WTC11 (cell line): Measurements from ENCODE around the gene LRRC58. TPM values are rescaled to one million over a fixed set of nuclear protein-coding genes. Genes with fewer than 3 reads are reported as not detected.

Experiments
- ATAC-seq: fragments of 200-7000 bp; cut with Tn5 transposase; 2 replicates; pipeline ENCODE4 v1.10.0; 2021; ENCODE audit warnings: mild to moderate bottlenecking, moderate library complexity
- CTCF ChIA-PET: fragments of 300-600 bp; sonication (Branson Sonifier 250); formaldehyde crosslinking; loops from one replicate; lab custom pipeline; 2021; ENCODE audit warnings: antibody characterized with exemption; lab: Charles Lee
- POLR2A ChIA-PET: fragments of 350-600 bp; sonication (Branson Sonifier 250); formaldehyde crosslinking; loops from one replicate; lab custom pipeline; 2021; ENCODE audit warnings: antibody characterized with exemption; lab: Charles Lee
- DNase-seq: peaks from one replicate; pipeline ENCODE4 v3.0.0; 2021; ENCODE audit warnings: low spot score
- H3K27ac Mint-ChIP-seq: 2 replicates; pipeline ENCODE4 v1.8.0; 2021; ENCODE audit warnings: mixed read lengths
- H3K27me3 Mint-ChIP-seq: 2 replicates; pipeline ENCODE4 v1.8.0; 2021; ENCODE audit warnings: low read depth, mild to moderate bottlenecking, moderate library complexity, mixed read lengths
- H3K36me3 Mint-ChIP-seq: 2 replicates; pipeline ENCODE4 v1.8.0; 2021; ENCODE audit warnings: mixed read lengths
- H3K4me1 Mint-ChIP-seq: 2 replicates; pipeline ENCODE4 v1.8.0; 2022; ENCODE audit warnings: mixed read lengths
- H3K4me3 Mint-ChIP-seq: 2 replicates; pipeline ENCODE4 v1.8.0; 2021; ENCODE audit warnings: mild to moderate bottlenecking, moderate library complexity, mixed read lengths
- H3K9me3 Mint-ChIP-seq: 2 replicates; pipeline ENCODE4 v1.8.0; 2021; ENCODE audit warnings: mixed read lengths
- CDX4 ChIP-seq: fragments of 250-450 bp; sonication (Bioruptor Pico); IDR thresholded peaks from 2 replicates; pipeline ENCODE4 v1.9.0; 2021; ENCODE audit warnings: moderate library complexity, mild to moderate bottlenecking, inconsistent platforms, borderline replicate concordance
- CREM ChIP-seq: sonication (generic); formaldehyde crosslinking; IDR thresholded peaks from 2 replicates; pipeline ENCODE4 v1.8.1; 2022; ENCODE audit warnings: mild to moderate bottlenecking, missing genetic modification reagents, moderate library complexity
- E2F5 ChIP-seq: sonication (generic); formaldehyde crosslinking; IDR thresholded peaks from 2 replicates; pipeline ENCODE4 v1.8.1; 2022; ENCODE audit warnings: mild to moderate bottlenecking, moderate library complexity, missing genetic modification reagents
- ERG ChIP-seq: fragments of 250-450 bp; sonication (Bioruptor Pico); IDR thresholded peaks from 2 replicates; pipeline ENCODE4 v1.8.0; 2021; ENCODE audit warnings: mild to moderate bottlenecking
- FOXP1 ChIP-seq: sonication (generic); formaldehyde crosslinking; IDR thresholded peaks from 2 replicates; pipeline ENCODE4 v1.8.0; 2022; ENCODE audit warnings: missing genetic modification reagents, mild to moderate bottlenecking, moderate library complexity, borderline replicate concordance
- GRHL2 ChIP-seq: fragments of 250-450 bp; sonication (Bioruptor Pico); IDR thresholded peaks from 2 replicates; pipeline ENCODE4 v1.8.0; 2022; ENCODE audit warnings: mild to moderate bottlenecking, moderate library complexity; ENCODE audit not compliant: insufficient replicate concordance, severe bottlenecking
- HMGA2 ChIP-seq: fragments of 250-450 bp; sonication (Bioruptor Pico); IDR thresholded peaks from 2 replicates; pipeline ENCODE4 v1.4.0; 2021; ENCODE audit warnings: mild to moderate bottlenecking, moderate library complexity
- IRF1 ChIP-seq: sonication (generic); formaldehyde crosslinking; IDR thresholded peaks from 2 replicates; pipeline ENCODE4 v1.8.0; 2023; ENCODE audit warnings: missing genetic modification reagents
- KAT7 ChIP-seq: sonication (generic); formaldehyde crosslinking; IDR thresholded peaks from 2 replicates; pipeline ENCODE4 v1.8.1; 2023; ENCODE audit warnings: missing genetic modification reagents, mild to moderate bottlenecking, borderline replicate concordance
- MYBL2 ChIP-seq: sonication (generic); formaldehyde crosslinking; IDR thresholded peaks from 2 replicates; pipeline ENCODE4 v1.8.1; 2023; ENCODE audit warnings: mild to moderate bottlenecking, moderate library complexity, missing genetic modification reagents
- NFYB ChIP-seq: sonication (generic); formaldehyde crosslinking; conservative IDR thresholded peaks from 2 replicates; pipeline ENCODE4 v1.8.0; 2022; ENCODE audit warnings: low read depth, missing genetic modification reagents
- NR1H2 ChIP-seq: sonication (generic); formaldehyde crosslinking; IDR thresholded peaks from 2 replicates; pipeline ENCODE4 v1.9.0; 2021; ENCODE audit warnings: mild to moderate bottlenecking, moderate library complexity, missing genetic modification reagents
- PRRX2 ChIP-seq: fragments of 250-450 bp; sonication (Bioruptor Pico); IDR thresholded peaks from 2 replicates; pipeline ENCODE4 v1.8.0; 2021; ENCODE audit warnings: mild to moderate bottlenecking
- RELA ChIP-seq: sonication (generic); formaldehyde crosslinking; IDR thresholded peaks from 2 replicates; pipeline ENCODE4 v1.8.1; 2022; ENCODE audit warnings: missing genetic modification reagents, mild to moderate bottlenecking, borderline replicate concordance
- SMAD4 ChIP-seq: sonication (generic); formaldehyde crosslinking; IDR thresholded peaks from 2 replicates; pipeline ENCODE4 v1.8.0; 2022; ENCODE audit warnings: mild to moderate bottlenecking, missing genetic modification reagents
- SOX15 ChIP-seq: fragments of 250-450 bp; sonication (Bioruptor Pico); IDR thresholded peaks from 2 replicates; pipeline ENCODE4 v1.9.0; 2021; ENCODE audit warnings: mild to moderate bottlenecking
- TEAD1 ChIP-seq: sonication (generic); formaldehyde crosslinking; IDR thresholded peaks from 2 replicates; pipeline ENCODE4 v1.8.0; 2022; ENCODE audit warnings: mild to moderate bottlenecking, missing genetic modification reagents
- ZBTB43 ChIP-seq: sonication (generic); formaldehyde crosslinking; IDR thresholded peaks from 2 replicates; pipeline ENCODE4 v1.8.1; 2023; ENCODE audit warnings: mild to moderate bottlenecking, missing genetic modification reagents
- ZNF281 ChIP-seq: sonication (generic); formaldehyde crosslinking; IDR thresholded peaks from 2 replicates; pipeline ENCODE4 v1.8.0; 2023; ENCODE audit warnings: mild to moderate bottlenecking, missing genetic modification reagents
- ZNF416 ChIP-seq: fragments of 250-450 bp; sonication (Bioruptor Pico); IDR thresholded peaks from 2 replicates; pipeline ENCODE4 v1.9.0; 2021; ENCODE audit warnings: mild to moderate bottlenecking, inconsistent platforms
- ZSCAN18 ChIP-seq: fragments of 250-450 bp; sonication (Bioruptor Pico); IDR thresholded peaks from 2 replicates; pipeline ENCODE4 v2.1.2; 2022; ENCODE audit warnings: mild to moderate bottlenecking, moderate library complexity
- total RNA-seq: library from RNA; stranded (reverse); gene quantifications from 3 replicates; pipeline ENCODE4 v1.2.3, GENCODE V29; 2021

Gene LRRC58
- total RNA-seq, 1 experiment from 2014 or later, result 15.1 TPM

GRCh38 chr3:120284747-120285507 is 64.2 kb downstream of the LRRC58 start, which contains the start of gene GPR156 (continued):
- TF ChIP-seq ZNF281, result 0 out of 2 replicates have a peak, but pooled peaks have one; percentile 66

GRCh38 chr3:120281261-120281660 is 67.9 kb downstream of the LRRC58 start:
- ATAC-seq (no peak), DNase-seq (no peak)
- H3K36me3 Mint-ChIP-seq, result no peaks in the 10 kb centered on the region
- TF ChIP-seq NFYB (no peak), TEAD1 (CRISPR knock-in tag) (no peak), CDX4 (CRISPR knock-in tag) (no peak)
- no peak overlapping the region for H3K4me3 Mint-ChIP-seq
- H3K27me3 Mint-ChIP-seq, result peaks cover 32% of the 10 kb centered on the region
- no peak overlapping the region for H3K27ac Mint-ChIP-seq
- H3K4me1 Mint-ChIP-seq, result peaks cover 14% of the 10 kb centered on the region
- no peaks in the 10 kb centered on the region for H3K9me3 Mint-ChIP-seq
- ChIA-PET CTCF (no interaction called here), POLR2A (no interaction called here)

GRCh38 chr3:120280566-120280965 is 68.6 kb downstream of the LRRC58 start:
- Mint-ChIP-seq H3K27me3 (peaks cover 25% of the 10 kb centered on the region), H3K4me1 (peaks cover 17% of the 10 kb centered on the region), H3K27ac (no peak overlapping the region), H3K9me3 (no peaks in the 10 kb centered on the region), H3K36me3 (no peaks in the 10 kb centered on the region), H3K4me3 (no peak overlapping the region)
- ATAC-seq (no peak), DNase-seq (no peak)
- ChIA-PET POLR2A (no interaction called here), CTCF (no interaction called here)
- TF ChIP-seq IRF1 (CRISPR knock-in tag), result no peak
- TF ChIP-seq SOX15 (CRISPR knock-in tag), result no peak
- no peak for TF ChIP-seq NR1H2 (CRISPR knock-in tag)
- TF ChIP-seq FOXP1 (CRISPR knock-in tag), result no peak
- TF ChIP-seq ERG (CRISPR knock-in tag), result no peak
- no peak for TF ChIP-seq SMAD4 (CRISPR knock-in tag)
- no peak for TF ChIP-seq RELA (CRISPR knock-in tag)
- TF ChIP-seq TEAD1 (CRISPR knock-in tag), result no peak
- TF ChIP-seq, all 79 proteins: peak for 0

- ChIA-PET CTCF (no interaction called here), POLR2A (no interaction called here)
- Mint-ChIP-seq H3K27me3 (peaks cover 22% of the 10 kb centered on the region), H3K4me1 (peaks cover 18% of the 10 kb centered on the region), H3K27ac (no peak overlapping the region), H3K4me3 (no peak overlapping the region), H3K9me3 (no peaks in the 10 kb centered on the region), H3K36me3 (no peaks in the 10 kb centered on the region)
- DNase-seq, result no peak
- ATAC-seq, result no peak
- TF ChIP-seq HMGA2 (CRISPR knock-in tag) (no peak), MYBL2 (CRISPR knock-in tag) (no peak), PRRX2 (CRISPR knock-in tag) (no peak), E2F5 (no peak), ZNF416 (CRISPR knock-in tag) (no peak), ZBTB43 (CRISPR knock-in tag) (no peak), FOXP1 (CRISPR knock-in tag) (no peak), CREM (CRISPR knock-in tag) (no peak), ZSCAN18 (CRISPR knock-in tag) (no peak), GRHL2 (CRISPR knock-in tag) (no peak), KAT7 (CRISPR knock-in tag) (no peak)
Observed at GRCh38 chr3:120280026-120280425, 69.1 kb downstream of the LRRC58 start.
